ENCODE measurements around the gene WWTR1. TPM values are rescaled to one million over a fixed set of nuclear protein-coding genes. Genes with fewer than 3 reads are reported as not detected.

WWTR1 gene
- total RNA-seq, 1 donor from 2014 or later: 52.0 TPM

GRCh38 chr3:149628957-149629670 lies 28.7 kb downstream of the WWTR1 start:
- DNase-seq (ENCODE audit: low read depth): no peak
- no peak overlapping the region for H3K4me3 ChIP-seq (ENCODE audit: low read depth, low read length)
- no peak for TF ChIP-seq CTCF (conservative IDR thresholded peaks at IDR 0.05; ENCODE audit: low read depth, low read length)

- no peak overlapping the region for H3K4me3 ChIP-seq (ENCODE audit: low read depth, low read length)
- DNase-seq (ENCODE audit: low read depth): no peak
- TF ChIP-seq CTCF (conservative IDR thresholded peaks at IDR 0.05; ENCODE audit: low read depth, low read length): no peak
Measured at GRCh38 chr3:149626671-149627070, 31.2 kb downstream of the WWTR1 start.

- no peak overlapping the region for H3K4me3 ChIP-seq (ENCODE audit: low read depth, low read length)
- DNase-seq (ENCODE audit: low read depth): no peak
- no peak for TF ChIP-seq CTCF (conservative IDR thresholded peaks at IDR 0.05; ENCODE audit: low read depth, low read length)
Measured at GRCh38 chr3:149625795-149626194, 32.0 kb downstream of the WWTR1 start.

- DNase-seq (ENCODE audit: low read depth): no peak
- no peak for TF ChIP-seq CTCF (conservative IDR thresholded peaks at IDR 0.05; ENCODE audit: low read depth, low read length)
- H3K4me3 ChIP-seq (ENCODE audit: low read depth, low read length): no peak overlapping the region
Measured at GRCh38 chr3:149623824-149624223, 34.0 kb downstream of the WWTR1 start.

- H3K4me3 ChIP-seq (ENCODE audit: low read depth, low read length): no peak overlapping the region
- no peak for TF ChIP-seq CTCF (conservative IDR thresholded peaks at IDR 0.05; ENCODE audit: low read depth, low read length)
- DNase-seq (ENCODE audit: low read depth): no peak
Measured at GRCh38 chr3:149621218-149622005, 36.4 kb downstream of the WWTR1 start.

- TF ChIP-seq CTCF (conservative IDR thresholded peaks at IDR 0.05; ENCODE audit: low read depth, low read length): no peak
- DNase-seq (ENCODE audit: low read depth): no peak
- no peak overlapping the region for H3K4me3 ChIP-seq (ENCODE audit: low read depth, low read length)
Measured at GRCh38 chr3:149620291-149621020, 37.4 kb downstream of the WWTR1 start.
